Osteocyte (in vitro differentiated cells): ENCODE data around the gene CIT. TPM values are rescaled to one million over a fixed set of nuclear protein-coding genes. Genes with fewer than 3 reads are reported as not detected.

Experiments
- DNase-seq: peaks from one replicate; pipeline ENCODE4 v3.0.0; 2021; ENCODE audit warnings: mixed read lengths; ENCODE audit not compliant: unreplicated experiment; ENCODE audit errors: extremely low spot score
- H3K27ac Mint-ChIP-seq: one replicate; pipeline ENCODE4 v1.8.0; 2021; ENCODE audit warnings: mild to moderate bottlenecking, mixed read lengths; ENCODE audit not compliant: unreplicated experiment
- H3K27me3 Mint-ChIP-seq: one replicate; pipeline ENCODE4 v1.8.0; 2021; ENCODE audit warnings: mixed read lengths; ENCODE audit not compliant: unreplicated experiment
- H3K36me3 Mint-ChIP-seq: one replicate; pipeline ENCODE4 v1.8.0; 2021; ENCODE audit warnings: mixed read lengths; ENCODE audit not compliant: unreplicated experiment
- H3K4me1 Mint-ChIP-seq: one replicate; pipeline ENCODE4 v1.8.0; 2021; ENCODE audit warnings: mixed read lengths; ENCODE audit not compliant: unreplicated experiment
- H3K4me3 Mint-ChIP-seq: one replicate; pipeline ENCODE4 v1.8.0; 2021; ENCODE audit warnings: mild to moderate bottlenecking, moderate library complexity, mixed read lengths; ENCODE audit not compliant: unreplicated experiment
- H3K9me3 Mint-ChIP-seq: one replicate; pipeline ENCODE4 v1.8.0; 2021; ENCODE audit warnings: mixed read lengths; ENCODE audit not compliant: unreplicated experiment
- total RNA-seq: library from RNA; stranded (reverse); gene quantifications from 2 replicates; pipeline ENCODE4 v1.2.1, GENCODE V29; 2021
- TF ChIP-seq, protein P1 (sequence below): fragments of 200-600 bp; sonication (generic); IDR thresholded peaks from 2 replicates; pipeline ENCODE4 v1.5.0; 2021; ENCODE audit warnings: antibody characterized with exemption, mild to moderate bottlenecking, moderate library complexity

Gene CIT
- total RNA-seq, 1 donor from 2014 or later, result 10.2 TPM

- no peak for DNase-seq
- Mint-ChIP-seq H3K9me3 (no peaks in the 10 kb centered on the region), H3K27me3 (no peaks in the 10 kb centered on the region), H3K4me3 (no peak overlapping the region), H3K36me3 (peaks cover under 1% of the 10 kb centered on the region), H3K27ac (no peak overlapping the region), H3K4me1 (no peaks in the 10 kb centered on the region)
- TF ChIP-seq, protein P1, sequence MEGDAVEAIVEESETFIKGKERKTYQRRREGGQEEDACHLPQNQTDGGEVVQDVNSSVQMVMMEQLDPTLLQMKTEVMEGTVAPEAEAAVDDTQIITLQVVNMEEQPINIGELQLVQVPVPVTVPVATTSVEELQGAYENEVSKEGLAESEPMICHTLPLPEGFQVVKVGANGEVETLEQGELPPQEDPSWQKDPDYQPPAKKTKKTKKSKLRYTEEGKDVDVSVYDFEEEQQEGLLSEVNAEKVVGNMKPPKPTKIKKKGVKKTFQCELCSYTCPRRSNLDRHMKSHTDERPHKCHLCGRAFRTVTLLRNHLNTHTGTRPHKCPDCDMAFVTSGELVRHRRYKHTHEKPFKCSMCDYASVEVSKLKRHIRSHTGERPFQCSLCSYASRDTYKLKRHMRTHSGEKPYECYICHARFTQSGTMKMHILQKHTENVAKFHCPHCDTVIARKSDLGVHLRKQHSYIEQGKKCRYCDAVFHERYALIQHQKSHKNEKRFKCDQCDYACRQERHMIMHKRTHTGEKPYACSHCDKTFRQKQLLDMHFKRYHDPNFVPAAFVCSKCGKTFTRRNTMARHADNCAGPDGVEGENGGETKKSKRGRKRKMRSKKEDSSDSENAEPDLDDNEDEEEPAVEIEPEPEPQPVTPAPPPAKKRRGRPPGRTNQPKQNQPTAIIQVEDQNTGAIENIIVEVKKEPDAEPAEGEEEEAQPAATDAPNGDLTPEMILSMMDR, result no peak
Measured at GRCh38 chr12:119700078-119700477, 177.0 kb downstream of the CIT start.

- H3K27me3 Mint-ChIP-seq, result no peaks in the 10 kb centered on the region
- H3K9me3 Mint-ChIP-seq, result no peaks in the 10 kb centered on the region
- no peak for DNase-seq
- H3K4me3 Mint-ChIP-seq, result no peak overlapping the region
- no peaks in the 10 kb centered on the region for H3K4me1 Mint-ChIP-seq
- H3K36me3 Mint-ChIP-seq, result no peaks in the 10 kb centered on the region
- no peak overlapping the region for H3K27ac Mint-ChIP-seq
- TF ChIP-seq, protein P1, result no peak
Measured at GRCh38 chr12:119699199-119699760, 177.8 kb downstream of the CIT start.

DNA sequence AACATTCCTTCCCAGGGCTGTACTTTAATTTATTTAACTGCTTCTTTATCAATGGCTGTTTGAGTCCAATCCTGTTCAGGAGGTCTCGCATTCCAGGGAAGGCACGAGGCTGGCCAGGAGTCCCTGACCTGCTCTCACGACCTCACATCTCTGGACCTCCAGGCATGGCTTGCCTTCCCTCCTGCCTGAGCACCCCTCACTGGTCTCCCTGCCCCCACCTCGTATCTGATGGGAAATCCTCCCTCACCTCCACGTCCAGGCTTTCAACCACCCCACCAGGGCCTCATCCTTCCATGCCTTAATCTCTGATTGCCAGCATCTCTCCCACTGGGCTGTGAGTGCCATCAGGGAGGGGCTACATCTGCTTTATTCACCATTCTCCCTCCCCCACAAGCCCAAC is 180.2 kb downstream of the CIT start:
- no peak for DNase-seq
- Mint-ChIP-seq H3K36me3 (no peaks in the 10 kb centered on the region), H3K4me3 (no peak overlapping the region), H3K9me3 (no peaks in the 10 kb centered on the region), H3K4me1 (no peaks in the 10 kb centered on the region), H3K27ac (no peak overlapping the region), H3K27me3 (no peaks in the 10 kb centered on the region)
- TF ChIP-seq, protein P1, result no peak

DNA sequence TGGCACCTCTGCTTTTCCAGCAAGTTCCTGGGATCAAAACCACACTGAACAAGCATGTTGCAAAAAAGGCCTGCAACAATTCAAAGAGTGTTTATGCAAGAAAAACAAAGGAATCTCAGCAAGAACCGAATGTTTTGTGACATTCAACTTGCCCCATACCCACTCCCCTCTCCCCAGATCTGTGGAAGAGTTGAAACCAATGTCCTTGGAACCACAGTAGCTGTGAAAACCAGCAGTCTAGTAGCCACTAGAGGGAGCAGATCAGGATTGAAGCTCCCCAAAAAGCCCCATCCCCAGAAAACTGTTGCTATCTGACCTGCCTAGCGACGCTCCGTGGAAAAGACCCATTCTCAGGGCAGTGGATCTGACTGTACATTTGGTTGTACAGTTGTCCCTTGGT is 182.1 kb downstream of the CIT start:
- Mint-ChIP-seq H3K36me3 (no peaks in the 10 kb centered on the region), H3K4me3 (no peak overlapping the region), H3K27ac (no peak overlapping the region), H3K4me1 (no peaks in the 10 kb centered on the region), H3K27me3 (no peaks in the 10 kb centered on the region), H3K9me3 (no peaks in the 10 kb centered on the region)
- no peak for DNase-seq
- TF ChIP-seq, protein P1, result peak; percentile 58

DNA sequence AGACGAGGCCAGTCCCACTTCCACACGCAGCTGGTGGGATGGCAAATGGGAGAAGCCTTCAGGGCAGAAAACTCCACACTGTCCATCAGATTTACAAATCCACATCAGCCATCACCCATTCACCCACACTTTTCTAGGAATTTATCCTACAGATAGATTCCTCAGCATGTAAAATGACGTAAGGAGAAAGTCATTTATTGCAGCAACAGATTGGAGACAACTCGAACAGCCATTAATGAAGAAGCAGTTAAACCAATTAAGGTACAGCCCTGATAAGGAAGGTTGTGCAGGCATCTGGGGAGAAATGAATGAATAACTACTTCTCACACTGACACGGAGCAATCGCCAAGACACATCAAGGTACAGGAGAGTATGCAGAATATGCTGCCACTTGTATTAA is 183.0 kb downstream of the CIT start:
- H3K27ac Mint-ChIP-seq, result no peak overlapping the region
- H3K4me1 Mint-ChIP-seq, result no peaks in the 10 kb centered on the region
- H3K4me3 Mint-ChIP-seq, result no peak overlapping the region
- no peaks in the 10 kb centered on the region for H3K36me3 Mint-ChIP-seq
- H3K27me3 Mint-ChIP-seq, result no peaks in the 10 kb centered on the region
- no peaks in the 10 kb centered on the region for H3K9me3 Mint-ChIP-seq
- no peak for DNase-seq
- TF ChIP-seq, protein P1, result no peak
